Caco-2 (cell line): Measurements from ENCODE around the gene TBC1D10B. TPM values are rescaled to one million over a fixed set of nuclear protein-coding genes. Genes with fewer than 3 reads are reported as not detected.

Experiments
- BruUV-seq: library from RNA; stranded (reverse); fragments of 400-500 nt; replicated peaks from 2 replicates; lab custom pipeline; 2021; lab: Mats Ljungman, UMichigan
- CTCF ChIA-PET: fragments of 300-600 bp; sonication (Branson Sonifier 250); formaldehyde crosslinking; loops from one replicate; lab custom pipeline; 2022; ENCODE audit warnings: antibody characterized with exemption; lab: Charles Lee
- POLR2A ChIA-PET: fragments of 300-600 bp; sonication (Branson Sonifier 250); formaldehyde crosslinking; loops from one replicate; lab custom pipeline; 2022; ENCODE audit warnings: antibody characterized with exemption; lab: Charles Lee
- DNase-seq, 2 experiments: peaks; one replicate each; pipeline versions ENCODE4 v3.0.0 to v3.0.0-alpha.2; 2020 to 2022
- H3K27me3 ChIP-seq: replicated peaks from 2 replicates; pipeline ENCODE4 v1.6.0; 2011; ENCODE audit warnings: low read length; ENCODE audit not compliant: control insufficient read depth, insufficient read depth
- H3K36me3 ChIP-seq: 2 replicates; pipeline ENCODE4 v1.5.1; 2011; ENCODE audit warnings: low read length; ENCODE audit not compliant: control insufficient read depth, insufficient read depth
- H3K4me1 ChIP-seq: fragments of 250-450 bp; sonication (Bioruptor Pico); 2 replicates; pipeline ENCODE4 v1.5.1; 2020; ENCODE audit warnings: mild to moderate bottlenecking
- H3K4me3 ChIP-seq: 2 replicates; pipeline ENCODE4 v1.5.1; 2011; ENCODE audit warnings: low read depth, mild to moderate bottlenecking, control low read depth, low read length
- H3K9me3 ChIP-seq: fragments of 250-450 bp; sonication (Bioruptor Pico); 2 replicates; pipeline ENCODE4 v1.5.1; 2020; ENCODE audit warnings: mild to moderate bottlenecking, moderate library complexity
- H3K27ac Mint-ChIP-seq: one replicate; pipeline ENCODE4 v1.8.0; 2022; ENCODE audit warnings: mixed read lengths; ENCODE audit not compliant: unreplicated experiment
- H3K27me3 Mint-ChIP-seq: one replicate; pipeline ENCODE4 v1.8.0; 2022; ENCODE audit warnings: mixed read lengths; ENCODE audit not compliant: insufficient read depth, unreplicated experiment
- H3K36me3 Mint-ChIP-seq: one replicate; pipeline ENCODE4 v1.8.0; 2022; ENCODE audit warnings: mild to moderate bottlenecking, mixed read lengths; ENCODE audit not compliant: insufficient read depth, unreplicated experiment
- H3K4me1 Mint-ChIP-seq: one replicate; pipeline ENCODE4 v1.8.0; 2022; ENCODE audit warnings: low read depth, mixed read lengths; ENCODE audit not compliant: unreplicated experiment
- H3K4me3 Mint-ChIP-seq: one replicate; pipeline ENCODE4 v1.8.0; 2022; ENCODE audit warnings: mild to moderate bottlenecking, moderate library complexity, mixed read lengths; ENCODE audit not compliant: unreplicated experiment
- H3K9me3 Mint-ChIP-seq: one replicate; pipeline ENCODE4 v1.8.0; 2022; ENCODE audit warnings: mixed read lengths; ENCODE audit not compliant: unreplicated experiment
- CTCF ChIP-seq, 2 experiments: fragments of 200-600 bp in 1 of 2; IDR thresholded peaks; 1 replicate in 1 of 2; 2 replicates in 1 of 2; pipeline versions ENCODE4 v1.5.1 to v1.8.0; 2011 to 2022; ENCODE audit warnings: antibody characterized with exemption in 1 of 2, control low read depth in 1 of 2, inconsistent platforms in 1 of 2, low read depth in 1 of 2, low read length in 1 of 2, mild to moderate bottlenecking in 1 of 2, moderate library complexity in 1 of 2; ENCODE audit not compliant: insufficient read depth in 1 of 2, severe bottlenecking in 1 of 2, unreplicated experiment in 1 of 2
- intact Hi-C: fragments of 100-400 bp; cut with micrococcal nuclease; formaldehyde crosslinking; loops from one replicate; pipeline ENCODE4 v1.10.0; 2022; ENCODE audit not compliant: unreplicated experiment
- total RNA-seq: library from RNA; stranded (reverse); gene quantifications from 2 replicates; pipeline ENCODE4 v1.2.3, GENCODE V29; 2022

TBC1D10B gene
- total RNA-seq, 1 experiment from 2014 or later: 36.9 TPM

- peaks cover 22% of the 10 kb centered on the region for H3K36me3 Mint-ChIP-seq
- H3K27me3 Mint-ChIP-seq: no peaks in the 10 kb centered on the region
- no peak within 1 kb of the TSS for H3K27ac Mint-ChIP-seq
- no peaks in the 10 kb centered on the region for H3K36me3 ChIP-seq
- ChIA-PET CTCF (interaction anchor here (1.5 kb wide), 1 partner anchor 12 kb away, joined by 3 read pairs; the partner anchor contains the start of gene TBC1D10B), POLR2A (interaction anchor here (1.1 kb wide), 2 partner anchors 12 to 20 kb away, joined by 3 to 4 read pairs; no protein-coding TSS in a partner anchor)
- DNase-seq: no peak
- TF ChIP-seq CTCF (IDR thresholded peaks at IDR 0.05; ENCODE audit: insufficient read depth in 1 of 2, low read depth in 1 of 2, low read length in 1 of 2, severe bottlenecking in 1 of 2, unreplicated experiment in 1 of 2): no peak
- no peaks in the 10 kb centered on the region for H3K9me3 Mint-ChIP-seq
- no TSS peak for BruUV-seq
- no peaks in the 10 kb centered on the region for H3K9me3 ChIP-seq
- peaks cover under 1% of the 10 kb centered on the region; the same call in 1 of the 2 replicates for H3K4me1 ChIP-seq
- intact Hi-C loops: no loop called here
- H3K4me3 ChIP-seq: no peak within 1 kb of the TSS
- H3K27me3 ChIP-seq: no peaks in the 10 kb centered on the region
- H3K4me1 Mint-ChIP-seq: peaks cover 13% of the 10 kb centered on the region
- no peak within 1 kb of the TSS for H3K4me3 Mint-ChIP-seq
Observed at GRCh38 chr16:30382111-30382881, 12.0 kb upstream of the TBC1D10B start, which contains the start of gene SEPTIN1. SEPTIN1 (minus strand) TSS chr16:30382561; CDS start chr16:30382542, 19 bp downstream.

- H3K36me3 ChIP-seq: no peaks in the 10 kb centered on the region
- intact Hi-C loops: no loop called here
- CTCF ChIA-PET: interaction anchor here (1.5 kb wide), 1 partner anchor 11 kb away, joined by 3 read pairs; the partner anchor contains the start of gene TBC1D10B
- H3K4me3 ChIP-seq: no peak overlapping the region
- H3K4me1 ChIP-seq: peaks cover 8% of the 10 kb centered on the region
- Mint-ChIP-seq H3K4me3 (no peak overlapping the region), H3K9me3 (no peaks in the 10 kb centered on the region), H3K27me3 (no peaks in the 10 kb centered on the region), H3K4me1 (peaks cover 13% of the 10 kb centered on the region), H3K36me3 (peaks cover 26% of the 10 kb centered on the region), H3K27ac (no peak overlapping the region)
- TF ChIP-seq CTCF (IDR thresholded peaks at IDR 0.05; ENCODE audit: insufficient read depth in 1 of 2, low read depth in 1 of 2, low read length in 1 of 2, severe bottlenecking in 1 of 2, unreplicated experiment in 1 of 2): no peak
- H3K27me3 ChIP-seq: no peaks in the 10 kb centered on the region
- POLR2A ChIA-PET: interaction anchor here (1.1 kb wide), 1 partner anchor 21 kb away, joined by 3 read pairs; no protein-coding TSS in a partner anchor
- no TSS peak for BruUV-seq
- H3K9me3 ChIP-seq: no peaks in the 10 kb centered on the region
- DNase-seq: no peak
Observed at GRCh38 chr16:30381291-30382041, 11.2 kb upstream of the TBC1D10B start.

- H3K9me3 ChIP-seq: no peaks in the 10 kb centered on the region
- Mint-ChIP-seq H3K4me1 (peaks cover 13% of the 10 kb centered on the region), H3K36me3 (peaks cover 26% of the 10 kb centered on the region), H3K27ac (no peak overlapping the region), H3K4me3 (no peak overlapping the region), H3K9me3 (no peaks in the 10 kb centered on the region), H3K27me3 (no peaks in the 10 kb centered on the region)
- ChIA-PET POLR2A (no interaction called here), CTCF (interaction anchor here (1.5 kb wide), 1 partner anchor 10 kb away, joined by 3 read pairs; the partner anchor contains the start of gene TBC1D10B)
- DNase-seq: no peak
- no peak overlapping the region for H3K4me3 ChIP-seq
- intact Hi-C loops: no loop called here
- peaks cover 15% of the 10 kb centered on the region for H3K4me1 ChIP-seq
- BruUV-seq: no TSS peak
- H3K36me3 ChIP-seq: no peaks in the 10 kb centered on the region
- no peaks in the 10 kb centered on the region for H3K27me3 ChIP-seq
- no peak for TF ChIP-seq CTCF (IDR thresholded peaks at IDR 0.05; ENCODE audit: insufficient read depth in 1 of 2, low read depth in 1 of 2, low read length in 1 of 2, severe bottlenecking in 1 of 2, unreplicated experiment in 1 of 2)
Observed at GRCh38 chr16:30380803-30381208, 10.5 kb upstream of the TBC1D10B start.
